CD14-positive monocyte (primary cell): ENCODE data around the gene MMRN2. TPM values are rescaled to one million over a fixed set of nuclear protein-coding genes. Genes with fewer than 3 reads are reported as not detected.

Experiments used
- DNase-seq, 3 donors: peaks; one replicate each; pipeline ENCODE4 v3.0.0-alpha.2; 2011 to 2022
- H2AFZ ChIP-seq: 2 replicates; pipeline ENCODE4 v1.6.0; 2012; ENCODE audit warnings: mild to moderate bottlenecking, low read depth, low read length, inconsistent platforms; ENCODE audit not compliant: insufficient read depth, poor library complexity, severe bottlenecking
- H3K27ac ChIP-seq, 2 donors: 1 replicate in 1 of 2; 2 replicates in 1 of 2; pipeline ENCODE4 v1.5.1; 2012 to 2013; ENCODE audit warnings: low read length in 2 of 2, control low read depth in 1 of 2, inconsistent platforms in 1 of 2, low read depth in 1 of 2, mild to moderate bottlenecking in 1 of 2
- H3K27me3 ChIP-seq, 2 donors: one replicate each; pipeline versions ENCODE4 v1.6.0 to v1.6.1; 2011 to 2013; ENCODE audit warnings: low read length in 2 of 2; ENCODE audit not compliant: control insufficient read depth in 2 of 2, insufficient read depth in 2 of 2
- H3K36me3 ChIP-seq, 2 donors: replicated peaks in 1 of 2; 1 replicate in 1 of 2; 2 replicates in 1 of 2; pipeline versions ENCODE4 v1.5.1 to v1.6.1; 2012 to 2013; ENCODE audit warnings: low read length in 2 of 2, control low read depth in 1 of 2, inconsistent platforms in 1 of 2, mild to moderate bottlenecking in 1 of 2; ENCODE audit not compliant: insufficient read depth in 2 of 2, control insufficient read depth in 1 of 2
- H3K4me1 ChIP-seq, 2 donors: 1 replicate in 1 of 2; 2 replicates in 1 of 2; pipeline versions ENCODE4 v1.5.1 to v1.6.1; 2012 to 2013; ENCODE audit warnings: low read length in 2 of 2, control low read depth in 1 of 2, inconsistent platforms in 1 of 2, mild to moderate bottlenecking in 1 of 2, moderate library complexity in 1 of 2; ENCODE audit not compliant: insufficient read depth in 2 of 2, control insufficient read depth in 1 of 2
- H3K4me2 ChIP-seq: replicated peaks from 2 replicates; pipeline ENCODE3; 2012; ENCODE audit warnings: low read length, moderate library complexity, mild to moderate bottlenecking; ENCODE audit not compliant: poor library complexity, severe bottlenecking; ENCODE audit errors: extremely low read depth
- H3K4me3 ChIP-seq, 3 experiments: fragments of 200-600 bp in 1 of 3; sonication (generic) in 1 of 3; replicated peaks in 1 of 3; 1 replicate in 2 of 3; 2 replicates in 1 of 3; pipeline ENCODE4 v1.5.1; 2011 to 2013; ENCODE audit warnings: low read length in 3 of 3, mild to moderate bottlenecking in 3 of 3, control low read depth in 2 of 3, low read depth in 2 of 3, inconsistent platforms in 1 of 3, moderate library complexity in 1 of 3
- H3K79me2 ChIP-seq: 2 replicates; pipeline ENCODE4 v1.6.0; 2012; ENCODE audit warnings: mild to moderate bottlenecking, control low read depth, inconsistent platforms, low read length, moderate library complexity; ENCODE audit not compliant: insufficient read depth
- H3K9ac ChIP-seq: 2 replicates; pipeline ENCODE4 v1.6.0; 2017; ENCODE audit warnings: low read length, mild to moderate bottlenecking; ENCODE audit not compliant: insufficient read depth, poor library complexity, severe bottlenecking
- H3K9me3 ChIP-seq, 2 donors: replicated peaks in 1 of 2; 1 replicate in 1 of 2; 2 replicates in 1 of 2; pipeline versions ENCODE4 v1.5.1 to v1.6.1; 2012 to 2013; ENCODE audit warnings: low read length in 2 of 2, control low read depth in 1 of 2; ENCODE audit not compliant: control insufficient read depth in 1 of 2, insufficient read depth in 1 of 2
- H4K20me1 ChIP-seq: 2 replicates; pipeline ENCODE4 v1.6.0; 2012; ENCODE audit warnings: mild to moderate bottlenecking, low read length, control low read depth, moderate library complexity; ENCODE audit not compliant: insufficient read depth
- H3K27ac Mint-ChIP-seq, 7 donors: one replicate each; pipeline ENCODE4 v1.8.0; 2020; ENCODE audit warnings: mild to moderate bottlenecking in 7 of 7, mixed read lengths in 7 of 7, moderate library complexity in 6 of 7, inconsistent platforms in 2 of 7
- H3K27me3 Mint-ChIP-seq, 3 donors: one replicate each; pipeline ENCODE4 v1.8.0; 2021 to 2022; ENCODE audit warnings: low read depth in 3 of 3, mild to moderate bottlenecking in 3 of 3, mixed read lengths in 3 of 3, moderate library complexity in 3 of 3, inconsistent platforms in 1 of 3
- H3K36me3 Mint-ChIP-seq, 2 donors: one replicate each; pipeline ENCODE4 v1.8.0; 2020; ENCODE audit warnings: mixed read lengths in 2 of 2, inconsistent platforms in 1 of 2, mild to moderate bottlenecking in 1 of 2
- H3K4me1 Mint-ChIP-seq: one replicate; pipeline ENCODE4 v1.8.0; 2020; ENCODE audit warnings: mild to moderate bottlenecking, mixed read lengths
- H3K4me3 Mint-ChIP-seq, 2 donors: one replicate each; pipeline ENCODE4 v1.8.0; 2020; ENCODE audit warnings: mild to moderate bottlenecking in 2 of 2, mixed read lengths in 2 of 2, moderate library complexity in 1 of 2
- H3K9me3 Mint-ChIP-seq, 7 donors: one replicate each; pipeline ENCODE4 v1.8.0; 2020 to 2022; ENCODE audit warnings: mixed read lengths in 7 of 7, mild to moderate bottlenecking in 6 of 7, moderate library complexity in 6 of 7, inconsistent platforms in 2 of 7
- WGBS: methylation state at CpG from one replicate; pipeline ENCODE4 v1.1.5; 2013; ENCODE audit warnings: missing lambda C conversion rate; ENCODE audit not compliant: insufficient coverage; 5-methylcytosine and 5-hydroxymethylcytosine counted together
- intact Hi-C, 2 donors: fragments of 100-400 bp; cut with micrococcal nuclease; formaldehyde crosslinking; loops; one replicate each; pipeline versions ENCODE4 v1.15.0 to v1.15.1; 2023
- polyA plus RNA-seq, 3 donors: library from polyadenylated mRNA; depleted of rRNA in 1 of 3; unstranded in 2 of 3; stranded (reverse) in 1 of 3; fragments of 300-500 nt in 2 of 3; fragments of >200 nt in 1 of 3; fragmentation: Illumina TruSeq in 2 of 3; gene quantifications; 1 replicate in 2 of 3; 2 replicates in 1 of 3; pipeline ENCODE4 v1.2.3, GENCODE V29; 2012 to 2021
- TF ChIP-seq, protein P1 (sequence below): fragments of 200-600 bp; IDR thresholded peaks from one replicate; pipeline ENCODE4 v1.8.0; 2022; ENCODE audit warnings: antibody characterized with exemption, mild to moderate bottlenecking

MMRN2 gene
- polyA plus RNA-seq, 3 donors = 0.07 to 1.8 TPM; not detected in 1

DNA sequence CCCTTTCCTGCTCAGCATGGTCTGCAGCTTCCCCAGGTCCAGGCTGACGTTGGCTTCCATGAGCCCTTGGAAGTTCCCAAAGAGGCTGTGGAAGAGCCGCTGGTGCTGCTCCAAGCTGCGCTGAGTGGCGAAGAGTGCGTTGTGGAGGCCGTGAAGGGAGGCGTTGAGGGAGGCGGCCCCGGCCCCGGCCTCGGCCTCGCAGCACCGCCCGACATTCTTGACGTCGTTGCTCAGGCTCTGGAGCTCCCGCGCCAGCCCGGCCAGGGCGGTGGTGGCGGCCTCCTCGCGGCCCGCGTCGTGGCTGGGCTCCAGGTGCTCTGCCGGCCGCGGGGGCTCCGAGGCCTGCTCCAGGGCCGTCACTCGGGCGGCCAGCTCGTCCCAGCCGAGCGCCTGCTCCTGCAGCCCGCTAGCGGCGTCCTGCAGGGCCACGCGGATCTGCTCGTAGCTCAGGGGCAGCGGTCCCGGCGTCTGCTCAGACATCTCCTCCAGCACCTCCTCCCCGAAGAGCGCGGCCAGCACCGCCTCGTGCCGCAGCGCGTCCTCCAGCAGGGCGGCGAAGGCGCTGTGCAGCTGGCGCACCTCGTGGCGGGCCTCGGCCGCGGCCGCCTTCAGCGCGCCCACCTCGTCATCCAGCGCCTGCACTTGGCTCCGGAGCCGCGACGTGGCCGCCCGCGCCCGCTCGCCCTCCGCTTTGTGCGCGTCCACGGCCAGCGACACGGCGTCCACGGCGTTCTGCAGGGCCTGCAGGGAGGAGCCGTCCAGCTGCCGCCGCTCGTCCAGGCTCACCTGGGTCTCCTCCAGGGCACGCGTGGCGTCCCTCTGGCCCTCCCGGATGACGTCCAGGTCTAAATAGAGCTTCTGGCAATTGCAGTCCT is 14.7 kb downstream of the MMRN2 start:
- Histone ChIP-seq H3K36me3 (no peaks in the 10 kb centered on the region), H3K27ac (no peak overlapping the region), H3K4me1 (peaks cover 4 to 6% of the 10 kb centered on the region in 2 donors), H3K27me3 (peaks cover 0 to 3% of the 10 kb centered on the region in 2 donors), H3K4me2 (no peak overlapping the region), H4K20me1 (no peaks in the 10 kb centered on the region), H3K79me2 (no peaks in the 10 kb centered on the region), H2AFZ (no peak overlapping the region), H3K9me3 (no peaks in the 10 kb centered on the region), H3K4me3 (no peak overlapping the region), H3K9ac (no peak overlapping the region)
- H3K27me3 Mint-ChIP-seq = peaks cover 2 to 6% (median 5%) of the 10 kb centered on the region in 3 donors
- no peaks in the 10 kb centered on the region for H3K4me1 Mint-ChIP-seq
- intact Hi-C loops = no loop called here
- H3K27ac Mint-ChIP-seq = no peak overlapping the region
- H3K36me3 Mint-ChIP-seq = no peaks in the 10 kb centered on the region
- peaks cover 0 to 4% (median 2%) of the 10 kb centered on the region in 7 donors for H3K9me3 Mint-ChIP-seq
- H3K4me3 Mint-ChIP-seq = no peak overlapping the region
- WGBS = 94% methylated on average over 93 of the region's 94 CpGs
- TF ChIP-seq, protein P1, sequence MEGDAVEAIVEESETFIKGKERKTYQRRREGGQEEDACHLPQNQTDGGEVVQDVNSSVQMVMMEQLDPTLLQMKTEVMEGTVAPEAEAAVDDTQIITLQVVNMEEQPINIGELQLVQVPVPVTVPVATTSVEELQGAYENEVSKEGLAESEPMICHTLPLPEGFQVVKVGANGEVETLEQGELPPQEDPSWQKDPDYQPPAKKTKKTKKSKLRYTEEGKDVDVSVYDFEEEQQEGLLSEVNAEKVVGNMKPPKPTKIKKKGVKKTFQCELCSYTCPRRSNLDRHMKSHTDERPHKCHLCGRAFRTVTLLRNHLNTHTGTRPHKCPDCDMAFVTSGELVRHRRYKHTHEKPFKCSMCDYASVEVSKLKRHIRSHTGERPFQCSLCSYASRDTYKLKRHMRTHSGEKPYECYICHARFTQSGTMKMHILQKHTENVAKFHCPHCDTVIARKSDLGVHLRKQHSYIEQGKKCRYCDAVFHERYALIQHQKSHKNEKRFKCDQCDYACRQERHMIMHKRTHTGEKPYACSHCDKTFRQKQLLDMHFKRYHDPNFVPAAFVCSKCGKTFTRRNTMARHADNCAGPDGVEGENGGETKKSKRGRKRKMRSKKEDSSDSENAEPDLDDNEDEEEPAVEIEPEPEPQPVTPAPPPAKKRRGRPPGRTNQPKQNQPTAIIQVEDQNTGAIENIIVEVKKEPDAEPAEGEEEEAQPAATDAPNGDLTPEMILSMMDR = no peak
- DNase-seq = no peak

DNA sequence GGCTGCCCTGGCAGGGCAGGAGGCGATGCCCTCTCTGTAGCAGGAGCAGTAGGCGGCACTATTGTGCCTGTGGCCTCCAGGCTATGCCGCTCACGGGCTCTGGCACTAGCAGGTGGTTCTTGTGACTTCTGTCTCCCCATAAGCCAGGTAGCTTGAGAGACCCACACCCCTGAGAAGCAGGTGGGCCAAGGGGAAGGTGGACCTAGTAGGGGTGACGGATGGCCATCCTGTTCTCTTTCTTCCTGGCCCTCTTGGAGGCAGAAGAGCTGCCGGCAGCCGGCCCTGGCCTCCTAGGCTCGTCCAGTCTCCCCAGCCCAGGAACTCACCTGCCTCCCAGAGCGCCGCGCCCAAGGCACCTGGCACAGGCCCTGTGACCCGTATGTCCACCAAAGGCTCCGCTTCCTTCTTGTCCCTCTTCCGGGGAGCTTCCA is 15.4 kb downstream of the MMRN2 start:
- H3K9ac ChIP-seq = no peak overlapping the region
- TF ChIP-seq, protein P1 = no peak
- Mint-ChIP-seq H3K9me3 (peaks cover 0 to 4% (median 2%) of the 10 kb centered on the region in 7 donors), H3K27ac (no peak overlapping the region), H3K36me3 (no peaks in the 10 kb centered on the region), H3K27me3 (peaks cover 0 to 5% (median 2%) of the 10 kb centered on the region in 3 donors), H3K4me1 (no peaks in the 10 kb centered on the region), H3K4me3 (no peak overlapping the region)
- no peaks in the 10 kb centered on the region for H3K9me3 ChIP-seq
- no peak overlapping the region for H3K4me3 ChIP-seq
- H2AFZ ChIP-seq = no peak overlapping the region
- DNase-seq = no peak
- no peaks in the 10 kb centered on the region for H3K79me2 ChIP-seq
- no peaks in the 10 kb centered on the region for H3K36me3 ChIP-seq
- H3K4me1 ChIP-seq = peaks cover 4 to 6% of the 10 kb centered on the region in 2 donors
- no peaks in the 10 kb centered on the region for H4K20me1 ChIP-seq
- WGBS = 95% methylated on average over 12 of the region's 14 CpGs
- no peak overlapping the region for H3K27ac ChIP-seq
- intact Hi-C loops = no loop called here
- peaks cover 0 to 3% of the 10 kb centered on the region in 2 donors for H3K27me3 ChIP-seq
- H3K4me2 ChIP-seq = no peak overlapping the region
